GM18867 (cell line): ENCODE data around the gene MED10.

Source experiments
- ATAC-seq: cut with Tn5 transposase; IDR thresholded peaks from one replicate; pipeline ENCODE4 v1.9.1; 2021; ENCODE audit warnings: mild to moderate bottlenecking, moderate library complexity; ENCODE audit not compliant: unreplicated experiment

The MED10 gene, protein sequence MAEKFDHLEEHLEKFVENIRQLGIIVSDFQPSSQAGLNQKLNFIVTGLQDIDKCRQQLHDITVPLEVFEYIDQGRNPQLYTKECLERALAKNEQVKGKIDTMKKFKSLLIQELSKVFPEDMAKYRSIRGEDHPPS

DNA sequence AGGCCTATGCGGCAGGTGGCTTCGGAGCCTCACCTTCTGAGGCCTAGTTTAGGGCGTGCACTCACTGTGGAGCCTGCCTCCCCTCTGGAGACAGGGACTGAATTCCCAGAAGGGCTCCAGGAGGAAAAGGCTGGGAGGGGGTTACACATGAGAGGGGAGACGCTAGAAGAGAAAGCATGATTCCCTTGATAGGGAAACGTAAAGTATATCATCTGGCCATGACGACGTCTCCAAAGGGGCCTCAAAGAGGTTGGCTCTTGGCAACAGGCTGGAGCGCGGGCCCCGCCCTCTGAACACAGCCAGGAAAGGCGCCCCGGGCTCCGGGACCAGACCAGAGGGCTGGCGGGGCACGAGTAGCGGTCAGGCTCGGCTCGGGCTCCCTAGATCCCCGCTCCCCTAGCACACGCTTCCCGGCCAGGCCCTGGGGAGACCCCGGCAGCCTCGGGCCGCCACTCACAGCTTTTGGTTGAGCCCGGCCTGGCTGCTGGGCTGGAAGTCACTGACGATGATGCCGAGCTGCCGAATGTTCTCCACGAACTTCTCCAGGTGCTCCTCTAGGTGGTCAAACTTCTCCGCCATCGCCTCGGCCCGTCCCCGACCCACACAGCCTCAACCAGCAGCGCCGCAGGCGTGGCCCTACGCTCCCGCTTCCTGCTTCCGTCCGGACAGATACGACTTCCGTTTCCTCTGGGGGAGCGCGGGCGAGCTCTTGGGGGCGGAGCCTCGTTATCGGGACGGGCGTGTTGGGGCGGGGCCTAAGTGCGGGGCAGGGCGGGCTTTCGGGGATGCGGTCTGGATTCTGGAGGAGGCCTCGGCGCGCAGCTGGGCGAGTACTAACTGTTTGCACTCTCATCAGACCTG lies at the start of gene MED10:
MED10 (minus strand) TSS at position 643 of the 861 bp plus-strand sequence; CDS start at position 579, 64 bp downstream.
- ATAC-seq, result peak; percentile 96

DNA sequence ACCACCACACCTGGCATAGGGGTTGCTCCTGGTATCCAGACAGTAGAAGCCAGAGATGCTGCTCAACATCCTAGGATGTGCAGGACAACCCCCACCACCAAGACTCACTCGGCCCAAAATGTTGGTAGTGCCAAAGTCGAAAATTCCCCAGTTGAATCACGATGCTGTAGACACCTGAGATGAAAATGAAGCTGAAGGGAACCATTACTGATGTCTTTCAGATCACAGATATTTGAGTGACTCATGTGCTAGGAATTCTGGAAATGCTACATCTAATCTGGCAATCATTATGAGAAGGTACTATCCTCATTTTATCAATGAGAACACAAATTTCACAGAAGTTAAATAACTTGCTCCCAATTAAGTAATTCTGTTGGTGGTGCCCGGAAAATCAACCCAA lies 49.3 kb upstream of the MED10 start:
- ATAC-seq, result no peak

DNA sequence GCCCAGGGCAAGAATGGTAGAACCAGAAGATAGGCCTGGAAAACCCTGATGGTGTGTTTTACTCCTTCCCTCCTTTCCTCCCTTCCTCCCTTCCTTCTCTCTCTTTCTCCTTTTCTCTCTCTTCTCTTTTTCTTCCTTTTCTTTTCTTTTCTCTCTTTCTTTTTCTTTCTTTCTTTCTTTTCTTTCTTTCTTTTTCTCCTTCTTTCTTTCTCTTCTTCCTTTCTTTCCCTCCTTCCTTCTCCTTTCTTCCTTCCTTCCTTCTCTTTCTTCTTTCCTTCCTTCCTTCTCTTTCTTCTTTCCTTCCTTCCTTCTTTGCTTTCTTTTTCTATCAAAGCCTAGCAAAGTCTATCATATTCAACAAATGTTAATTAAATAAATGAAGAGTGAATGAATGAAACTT lies 46.4 kb upstream of the MED10 start:
- ATAC-seq, result no peak

DNA sequence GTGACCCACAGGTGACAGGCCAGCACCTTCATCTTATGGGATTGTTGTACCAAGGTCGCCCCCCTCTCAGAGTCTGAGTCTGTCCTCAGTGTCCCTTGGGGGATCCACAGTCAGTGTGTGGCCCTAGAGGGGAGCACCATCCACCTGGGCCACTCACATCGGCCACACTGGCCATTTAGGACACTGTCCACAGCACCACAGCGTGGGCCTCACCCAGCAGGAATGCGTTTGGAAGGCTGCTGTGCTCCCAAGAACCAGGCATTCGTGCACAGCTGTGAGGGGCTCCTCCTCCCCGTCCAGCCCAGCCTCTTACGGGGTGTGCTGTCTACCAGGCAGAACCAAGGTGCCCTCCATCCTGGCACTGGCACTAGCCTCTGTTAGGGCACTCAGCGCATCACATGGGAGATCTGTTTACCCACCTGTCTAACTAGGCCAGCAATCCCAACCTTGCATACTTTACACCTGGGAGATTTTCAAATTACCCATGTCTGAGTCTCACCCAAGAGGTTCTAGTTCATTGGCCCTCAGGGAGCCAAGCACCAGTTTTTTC lies 45.8 kb upstream of the MED10 start:
- no peak for ATAC-seq

DNA sequence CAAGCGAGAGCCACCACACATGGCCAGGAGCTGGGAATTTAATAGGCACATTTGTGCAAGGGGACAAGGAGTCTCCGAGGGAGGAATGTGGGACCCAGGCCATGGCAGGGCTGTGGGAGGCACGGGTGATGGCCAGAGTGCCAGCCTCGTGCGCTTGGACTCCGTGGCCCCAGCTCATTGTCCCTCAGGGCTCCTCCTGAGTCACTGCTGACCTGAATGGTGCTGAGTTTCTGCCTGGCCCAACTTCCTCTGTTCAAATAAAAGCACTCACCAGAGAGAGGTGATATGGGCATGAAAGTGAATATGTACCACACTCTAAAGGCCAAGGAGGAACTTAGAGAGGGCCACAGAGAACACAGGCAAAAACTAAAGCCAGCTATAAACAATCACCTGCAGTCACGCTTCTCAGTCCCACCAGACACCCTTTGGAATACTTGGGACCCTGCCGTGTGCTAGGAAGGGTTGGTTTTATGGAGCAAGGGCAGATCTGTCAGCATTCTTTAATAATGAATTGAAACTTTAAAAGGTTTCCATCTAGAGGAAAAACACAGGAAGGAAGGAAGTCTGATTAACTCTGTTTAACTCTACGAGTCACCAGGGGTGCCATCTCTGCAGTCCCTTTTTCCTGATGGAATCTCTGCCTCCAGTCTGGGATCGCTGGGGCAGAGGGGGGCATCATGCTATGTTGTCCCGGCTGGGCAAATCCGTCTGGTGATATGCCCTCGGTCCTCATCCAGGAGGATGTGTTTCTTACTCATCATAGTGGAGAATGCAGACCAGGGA lies 45.2 kb upstream of the MED10 start:
- no peak for ATAC-seq

DNA sequence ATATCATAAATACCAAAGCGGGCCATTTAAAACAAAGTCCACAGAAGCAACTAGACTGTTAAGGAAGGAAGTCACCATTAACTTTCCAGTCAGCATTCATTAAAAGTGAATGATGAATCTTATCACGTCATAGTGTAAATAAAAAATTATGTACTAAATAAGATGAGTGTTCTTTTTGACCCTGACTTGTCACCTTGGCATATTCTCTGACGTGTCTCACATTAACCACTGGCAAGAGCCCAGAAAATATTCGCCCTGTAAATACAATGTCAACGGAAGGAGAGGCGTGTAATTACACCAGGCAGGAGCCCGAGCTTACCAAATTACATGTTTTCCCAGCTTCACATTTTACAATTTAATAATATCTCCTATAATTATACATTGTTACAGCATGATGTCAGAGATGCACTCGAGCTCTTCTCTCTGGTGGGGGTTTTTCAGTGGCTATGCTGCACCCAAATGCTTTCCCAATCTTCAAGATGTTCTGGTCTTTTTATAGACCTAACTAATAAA lies 41.0 kb upstream of the MED10 start:
- ATAC-seq, result no peak

DNA sequence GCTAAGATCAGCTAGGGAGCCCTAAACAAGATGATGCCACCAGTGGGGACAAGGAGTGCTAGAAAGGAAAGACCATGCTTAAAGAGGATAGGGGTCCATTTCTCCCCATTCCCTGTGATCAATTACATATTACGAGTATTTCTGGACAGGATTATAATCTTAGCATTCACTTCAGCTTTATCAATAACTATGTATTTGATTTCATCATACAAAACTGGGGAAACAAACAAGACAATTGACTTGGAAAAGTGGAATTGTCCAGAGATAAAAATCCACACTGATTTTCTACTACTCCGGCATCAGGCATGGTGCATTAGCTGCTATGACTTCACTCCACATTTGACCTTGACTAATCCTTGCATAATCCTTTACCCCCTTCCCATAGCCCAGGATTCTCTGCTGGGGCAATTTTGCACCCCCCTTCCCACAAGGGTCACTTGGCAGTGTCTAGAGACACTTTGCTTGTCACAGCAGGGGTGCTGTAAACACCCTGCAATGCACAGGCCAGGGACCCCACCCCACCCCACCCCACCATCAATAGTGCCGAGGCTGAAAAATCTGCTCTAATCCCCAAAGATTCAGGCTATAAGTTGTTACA lies 40.4 kb upstream of the MED10 start:
- ATAC-seq, result no peak

DNA sequence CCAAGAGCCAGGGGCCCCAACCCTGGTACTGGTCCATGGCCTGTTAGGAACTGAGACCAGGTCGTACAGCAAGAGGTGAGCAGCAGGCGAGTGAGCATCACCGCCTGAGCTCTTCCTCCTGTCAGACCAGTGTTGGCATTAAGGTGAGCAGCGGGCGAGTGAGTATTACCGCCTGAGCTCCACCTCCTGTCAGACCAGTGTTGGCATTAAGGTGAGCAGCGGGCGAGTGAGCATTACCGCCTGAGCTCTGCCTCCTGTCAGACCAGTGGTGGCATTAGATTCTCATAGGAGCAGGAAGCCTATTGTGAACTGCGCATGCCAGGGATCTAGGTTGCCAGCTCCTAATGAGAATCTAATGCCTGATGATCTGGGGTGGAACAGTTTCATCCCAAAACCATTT lies 39.3 kb upstream of the MED10 start:
- ATAC-seq, result no peak

DNA sequence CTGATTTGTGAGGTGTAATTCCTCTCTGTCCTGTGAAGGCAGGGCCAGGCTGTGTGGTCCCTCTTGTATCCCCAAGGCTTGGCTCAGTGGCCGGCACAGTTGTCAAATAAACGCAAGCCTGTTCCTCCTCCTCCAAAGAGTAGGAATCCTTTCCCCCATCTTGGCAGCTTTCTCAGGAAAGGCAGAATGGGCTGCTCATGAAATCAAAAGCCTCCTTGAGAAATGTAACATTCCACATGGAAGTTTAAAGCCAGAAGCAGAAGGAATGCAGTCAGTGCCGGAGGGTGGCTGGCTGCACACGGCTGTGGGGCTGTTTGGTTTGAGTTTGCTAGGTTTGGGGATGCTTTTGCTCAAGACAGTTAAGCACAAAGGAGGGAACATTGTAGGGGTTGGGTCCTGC lies 34.5 kb upstream of the MED10 start:
- ATAC-seq, result no peak

DNA sequence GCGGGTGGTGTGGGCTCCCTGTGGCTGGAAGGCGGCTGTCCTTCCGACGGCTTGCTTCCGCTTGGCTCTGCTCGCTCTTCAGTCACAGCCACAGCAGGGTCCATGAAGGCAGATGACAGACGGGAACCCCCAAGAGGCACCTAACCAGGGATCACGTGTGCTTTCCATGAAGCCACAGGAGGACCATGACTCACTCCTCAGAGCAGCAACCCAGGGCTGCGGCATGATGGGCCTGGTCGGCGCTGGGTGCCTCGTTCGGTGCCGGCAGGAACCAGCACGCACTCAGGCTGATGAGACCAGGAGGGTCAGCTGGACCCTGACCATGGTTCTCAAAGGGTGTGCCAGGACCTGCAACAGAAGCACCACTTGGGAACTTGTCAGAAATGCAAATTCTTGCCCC lies 32.8 kb upstream of the MED10 start:
- no peak for ATAC-seq

DNA sequence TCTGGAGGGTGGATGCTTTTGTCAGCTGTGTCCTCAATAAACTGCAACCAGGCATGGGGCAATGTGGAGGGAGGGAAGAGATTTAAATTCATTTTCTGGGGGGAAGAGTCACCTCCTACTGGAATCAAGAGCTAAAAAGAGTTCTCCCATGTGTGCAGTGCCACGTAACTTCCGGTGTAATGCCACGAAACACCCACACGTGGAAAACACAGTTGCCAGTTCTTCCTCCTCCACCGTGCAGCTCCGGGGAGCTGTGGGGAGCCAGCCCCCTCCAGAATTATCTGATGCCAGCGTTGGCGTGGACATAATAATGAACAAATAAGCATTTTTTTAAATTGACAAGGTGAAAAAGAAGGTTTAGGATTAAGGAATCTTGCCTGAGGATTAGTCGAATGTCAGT lies 32.1 kb upstream of the MED10 start:
- ATAC-seq, result no peak

DNA sequence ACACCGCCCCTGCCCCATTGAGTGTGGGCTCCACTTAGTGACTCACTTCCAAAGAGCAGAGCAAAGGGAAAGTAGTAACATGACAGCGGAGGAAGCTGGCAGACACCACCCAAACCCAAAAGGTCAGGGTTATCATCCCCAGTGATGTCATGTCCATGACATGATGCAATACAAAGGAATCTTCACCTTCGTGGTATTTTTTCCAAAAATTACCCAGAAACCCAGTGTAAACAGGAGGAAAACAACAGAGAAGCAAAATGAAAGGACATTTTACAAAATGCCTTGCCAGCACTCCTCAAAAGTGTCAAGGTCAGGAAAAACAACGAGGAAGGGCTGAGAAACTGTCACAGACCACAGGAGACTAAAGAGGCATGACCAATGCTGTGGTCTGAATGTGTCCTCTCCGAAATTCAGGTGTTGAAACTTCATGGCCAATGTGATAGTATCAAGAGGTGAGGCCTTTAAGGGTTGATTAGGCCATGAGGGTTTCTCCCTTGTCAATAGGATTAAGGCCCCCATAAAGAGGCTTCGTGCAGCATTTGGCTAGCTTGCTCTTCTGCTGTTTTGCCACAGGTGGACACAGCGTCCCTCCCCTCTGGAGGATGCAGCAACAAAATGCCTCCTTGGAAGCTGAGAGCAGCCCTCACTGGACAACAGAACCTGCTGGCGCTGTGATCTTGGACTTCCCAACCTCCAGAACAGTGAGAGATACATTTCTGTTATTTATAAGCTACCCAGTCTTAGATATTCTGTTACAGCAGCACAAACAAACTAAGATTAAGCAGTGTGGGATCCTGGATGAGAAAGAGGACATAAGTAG lies 30.5 kb upstream of the MED10 start:
- peak; percentile 53 for ATAC-seq

DNA sequence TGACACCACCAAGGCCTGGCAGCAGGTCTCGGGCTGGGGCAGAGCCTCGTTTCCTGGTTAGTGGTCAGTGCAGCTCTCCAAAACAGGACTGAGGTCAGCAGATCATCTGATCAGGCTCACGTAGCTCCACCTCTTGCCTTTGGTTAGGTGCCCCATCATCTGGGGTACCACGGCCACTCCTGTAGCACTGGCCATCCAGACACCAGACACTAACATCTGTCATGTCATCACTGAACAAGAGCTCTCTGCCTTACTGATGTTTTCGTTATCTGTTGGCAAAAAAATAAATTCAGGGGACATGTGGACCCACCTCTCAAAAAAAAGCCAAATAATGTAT lies 29.9 kb upstream of the MED10 start:
- no peak for ATAC-seq

DNA sequence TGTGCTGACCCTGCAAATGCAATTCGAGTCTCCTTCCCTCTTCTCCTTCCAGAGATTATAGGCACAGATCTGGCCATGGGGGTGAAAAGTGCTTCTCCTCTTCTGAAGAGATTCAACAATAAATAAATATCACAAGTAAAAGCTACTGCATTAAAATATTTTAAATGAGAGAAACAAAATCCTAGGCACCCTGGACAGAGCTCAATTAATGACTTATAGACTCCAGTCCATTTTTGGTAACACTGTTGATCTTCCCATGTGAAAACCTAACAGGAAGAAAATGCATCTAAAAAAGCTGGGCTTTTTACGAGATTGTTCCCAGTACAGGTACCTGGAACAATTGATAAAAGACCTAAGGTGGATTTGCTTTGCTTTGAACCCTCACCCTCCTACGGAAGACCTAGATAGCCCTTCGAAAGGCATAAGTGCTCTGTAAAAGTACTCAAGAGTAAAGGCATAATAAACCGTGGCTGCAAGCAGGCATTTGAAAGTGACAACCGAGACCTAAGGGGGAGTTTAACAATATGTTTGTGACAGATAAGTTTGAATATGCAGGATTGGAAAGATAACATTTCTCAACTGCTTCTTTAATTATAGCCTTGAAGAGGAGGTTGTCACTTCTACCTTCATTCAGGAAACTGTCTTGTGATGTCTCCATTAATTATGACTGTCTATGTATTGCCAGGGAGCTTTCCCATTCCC lies 29.4 kb upstream of the MED10 start:
- ATAC-seq, result no peak

DNA sequence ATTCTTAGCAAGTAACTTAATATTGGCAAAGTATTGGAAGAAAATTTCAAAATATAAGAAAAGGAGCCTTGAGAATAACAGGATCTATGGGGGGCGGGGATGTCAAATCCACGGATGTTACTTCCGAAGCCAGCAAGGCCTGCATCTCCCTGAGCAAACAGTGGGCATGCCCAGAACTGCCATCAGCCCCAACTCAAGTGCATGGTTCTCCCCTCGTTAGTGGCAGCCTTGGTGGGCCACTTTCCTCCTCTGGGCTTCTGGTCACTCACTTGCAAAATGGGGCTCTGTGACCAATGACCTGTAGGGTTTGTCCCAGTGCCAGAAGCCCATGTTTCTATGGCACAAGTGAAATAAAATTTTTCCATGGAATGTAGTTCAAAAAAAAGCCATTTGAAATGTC lies 27.2 kb upstream of the MED10 start:
- ATAC-seq, result no peak

DNA sequence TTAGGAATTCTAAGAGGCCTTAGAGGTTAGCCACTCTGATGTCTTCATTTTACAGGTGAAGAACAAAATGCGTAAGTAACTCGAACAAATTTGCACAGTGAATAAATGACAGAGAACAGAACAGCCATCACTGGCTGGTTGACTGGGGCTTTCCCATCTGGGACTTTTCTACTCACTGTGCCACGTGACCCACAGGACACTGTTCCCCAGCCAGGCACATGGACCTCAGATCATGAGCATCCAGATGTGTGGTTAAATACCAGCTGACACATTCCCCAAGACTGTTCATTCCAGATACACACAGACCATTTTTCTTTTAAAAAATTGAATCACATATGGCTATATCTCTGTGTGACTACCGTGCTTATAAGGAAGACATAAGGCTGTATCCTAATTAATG lies 25.8 kb upstream of the MED10 start:
- no peak for ATAC-seq

DNA sequence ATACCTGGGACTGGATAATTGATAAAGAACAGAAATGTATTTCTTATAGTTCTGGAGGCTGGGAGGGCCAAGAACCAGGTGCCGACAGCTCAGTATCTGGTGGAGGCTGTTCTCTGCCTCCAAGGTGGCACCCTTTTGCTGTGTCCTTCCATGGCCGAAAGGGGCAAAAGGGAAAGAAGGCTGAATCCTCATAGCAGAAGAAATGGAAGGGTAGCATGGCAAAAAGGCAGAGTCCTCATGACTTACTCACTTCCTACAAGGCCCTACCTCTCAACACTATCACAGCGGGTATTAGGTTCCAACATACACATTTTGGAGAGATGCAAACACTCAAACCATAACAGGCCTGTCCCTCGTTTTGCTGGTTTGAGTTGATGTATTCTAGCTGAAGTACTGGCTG lies 25.1 kb upstream of the MED10 start:
- no peak for ATAC-seq

DNA sequence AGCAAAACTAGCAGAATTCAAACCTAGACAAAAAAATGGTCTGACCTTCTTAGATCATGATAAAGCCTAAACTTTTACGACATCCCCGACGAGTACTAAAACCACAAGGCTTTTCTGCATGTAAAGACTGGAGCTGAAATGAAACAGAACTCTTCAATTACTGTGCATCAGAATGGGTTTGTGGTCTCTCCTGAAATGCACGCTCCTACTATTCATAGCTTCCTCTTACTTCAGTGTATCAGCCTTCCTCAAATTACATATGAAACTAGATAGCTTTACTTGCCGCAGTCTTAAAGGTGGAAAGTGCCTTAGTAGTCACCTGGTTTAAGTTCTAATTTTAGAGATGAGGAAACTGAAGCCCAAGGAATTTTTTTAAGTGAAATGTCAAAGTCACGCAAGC lies 24.6 kb upstream of the MED10 start:
- no peak for ATAC-seq

DNA sequence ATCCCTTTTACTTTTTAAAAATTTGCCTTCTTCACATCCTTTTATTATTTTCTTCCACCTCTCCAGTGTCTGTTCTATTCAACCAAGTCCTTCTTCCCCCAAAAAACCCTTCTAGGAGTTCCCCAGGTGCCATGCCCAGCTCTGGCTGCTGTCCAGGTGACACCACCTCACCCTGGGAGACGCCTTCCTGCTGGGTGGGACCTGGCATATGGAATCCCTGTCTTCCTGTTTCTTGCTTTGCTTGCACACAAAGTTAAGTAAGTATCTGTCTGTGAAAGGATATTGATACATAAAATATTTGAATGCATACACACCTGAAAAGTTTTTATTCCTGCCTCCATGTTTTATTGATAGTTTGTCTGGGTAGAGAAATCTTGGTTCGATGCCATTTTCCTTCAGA lies 23.1 kb upstream of the MED10 start:
- ATAC-seq, result no peak
